ENCODE data around the gene TRPM2.

- no peak for TF ChIP-seq SIRT6 (IDR thresholded peaks at IDR 0.05; ENCODE audit: low read length)
- TF ChIP-seq MAX (IDR thresholded peaks at IDR 0.05) = no peak
- TF ChIP-seq CTCF (IDR thresholded peaks at IDR 0.05; ENCODE audit: control extremely low read depth in 1 of 3, insufficient read depth in 1 of 3, low read depth in 1 of 3, low read length in 3 of 3) = no peak
- TF ChIP-seq FOSL1 (IDR thresholded peaks at IDR 0.05; ENCODE audit: insufficient read depth, low read depth, low read length) = no peak
- no peak for TF ChIP-seq SP1 (IDR thresholded peaks at IDR 0.05; ENCODE audit: low read depth, low read length)
- TF ChIP-seq KDM1A (IDR thresholded peaks at IDR 0.05; ENCODE audit: borderline replicate concordance, low read length) = no peak
- TF ChIP-seq SUZ12 (IDR thresholded peaks at IDR 0.05; ENCODE audit: low read length) = no peak
- no peak for TF ChIP-seq POLR2A (IDR thresholded peaks at IDR 0.05; ENCODE audit: control extremely low read depth in 1 of 2, low read depth in 2 of 2, low read length in 2 of 2)
- no peak for TF ChIP-seq CHD7 (IDR thresholded peaks at IDR 0.05; ENCODE audit: insufficient replicate concordance, low read length)
- TF ChIP-seq GTF2F1 (IDR thresholded peaks at IDR 0.05; ENCODE audit: borderline replicate concordance, low read depth, low read length) = no peak
- no peak for TF ChIP-seq SIN3A (conservative IDR thresholded peaks at IDR 0.05 in 1 of 2, IDR thresholded peaks at IDR 0.05 in 1 of 2; ENCODE audit: low read depth in 1 of 2, low read length in 2 of 2)
- TF ChIP-seq RAD21 (IDR thresholded peaks at IDR 0.05 in 1 of 2, conservative IDR thresholded peaks at IDR 0.05 in 1 of 2; ENCODE audit: low read depth in 2 of 2, low read length in 2 of 2) = no peak
Observed at GRCh38 chr21:44304011-44304616, 49.3 kb upstream of the TRPM2 start.

Data from H1 (cell line).